Neural crest cell (in vitro differentiated cells): ENCODE measurements around the gene MRPL34. TPM values are rescaled to one million over a fixed set of nuclear protein-coding genes. Genes with fewer than 3 reads are reported as not detected.
A peak's percentile ranks its signal among the peaks of the same experiment; 100 is the strongest.
"Not testable (repeated sequence)": the region's sequence is repeated elsewhere in the genome, so short reads cannot be mapped to it uniquely, and the experiment has no call there.

Experiments used
- DNase-seq: peaks from one replicate; pipeline ENCODE4 v3.0.0; 2021; ENCODE audit warnings: low read depth, mixed read lengths, low spot score
- H3K27ac Mint-ChIP-seq: one replicate; pipeline ENCODE4 v1.8.0; 2021; ENCODE audit warnings: mild to moderate bottlenecking, mixed read lengths; ENCODE audit not compliant: unreplicated experiment
- H3K27me3 Mint-ChIP-seq: 2 replicates; pipeline ENCODE4 v1.8.0; 2021; ENCODE audit warnings: low read depth, mild to moderate bottlenecking, mixed read lengths
- H3K36me3 Mint-ChIP-seq: 2 replicates; pipeline ENCODE4 v1.8.0; 2021; ENCODE audit warnings: low read depth, mild to moderate bottlenecking, mixed read lengths
- H3K4me1 Mint-ChIP-seq: 2 replicates; pipeline ENCODE4 v1.8.0; 2021; ENCODE audit warnings: mixed read lengths
- H3K4me3 Mint-ChIP-seq: one replicate; pipeline ENCODE4 v1.8.0; 2021; ENCODE audit warnings: mild to moderate bottlenecking, mixed read lengths
- H3K9me3 Mint-ChIP-seq: 2 replicates; pipeline ENCODE4 v1.8.0; 2021; ENCODE audit warnings: mixed read lengths
- CTCF ChIP-seq: fragments of 200-600 bp; sonication (generic); conservative IDR thresholded peaks from 2 replicates; pipeline ENCODE4 v1.5.0; 2021; ENCODE audit warnings: antibody characterized with exemption, mild to moderate bottlenecking
- total RNA-seq: library from RNA; stranded (reverse); gene quantifications from 2 replicates; pipeline ENCODE4 v1.2.1, GENCODE V29; 2021

The MRPL34 gene
- total RNA-seq, 1 donor from 2014 or later = 74.2 TPM

GRCh38 chr19:17266975-17267788 lies 38.5 kb upstream of the MRPL34 start, which contains the start of gene BABAM1:
BABAM1 (plus strand) TSS chr19:17267443; CDS start chr19:17268807, 1,364 bp downstream.
- peaks cover 3% of the 10 kb centered on the region for H3K36me3 Mint-ChIP-seq
- peak within 1 kb of the TSS; percentile 10 for H3K27ac Mint-ChIP-seq
- peaks cover 2% of the 10 kb centered on the region for H3K27me3 Mint-ChIP-seq
- peak within 1 kb of the TSS; percentile 90 for H3K4me3 Mint-ChIP-seq
- DNase-seq = peak; percentile 84
- H3K9me3 Mint-ChIP-seq = peaks cover 5% of the 10 kb centered on the region
- no peak for TF ChIP-seq CTCF
- peaks cover 14% of the 10 kb centered on the region for H3K4me1 Mint-ChIP-seq

- Mint-ChIP-seq H3K27me3 (peaks cover 2% of the 10 kb centered on the region), H3K9me3 (peaks cover 5% of the 10 kb centered on the region), H3K27ac (no peak overlapping the region), H3K4me1 (peaks cover 14% of the 10 kb centered on the region), H3K4me3 (peak overlapping the region; percentile 78), H3K36me3 (peaks cover 3% of the 10 kb centered on the region)
- no peak for DNase-seq
- no peak for TF ChIP-seq CTCF
Measured at GRCh38 chr19:17268754-17269153, 36.9 kb upstream of the MRPL34 start.

- peaks cover 11% of the 10 kb centered on the region for H3K36me3 Mint-ChIP-seq
- not testable (repeated sequence) for H3K4me1 Mint-ChIP-seq, H3K4me3 Mint-ChIP-seq, H3K27ac Mint-ChIP-seq, DNase-seq, H3K9me3 Mint-ChIP-seq, H3K27me3 Mint-ChIP-seq
Measured at GRCh38 chr19:17274892-17275291, 30.8 kb upstream of the MRPL34 start.

GRCh38 chr19:17275441-17276175 lies 30.1 kb upstream of the MRPL34 start:
- Mint-ChIP-seq H3K4me3 (peak overlapping the region; percentile 35), H3K27me3 (no peaks in the 10 kb centered on the region), H3K27ac (no peak overlapping the region), H3K36me3 (peaks cover 9% of the 10 kb centered on the region), H3K9me3 (no peaks in the 10 kb centered on the region), H3K4me1 (no peaks in the 10 kb centered on the region)
- DNase-seq = no peak
- no peak for TF ChIP-seq CTCF

- no peak for DNase-seq
- peaks cover 9% of the 10 kb centered on the region for H3K36me3 Mint-ChIP-seq
- peaks cover 14% of the 10 kb centered on the region for H3K27me3 Mint-ChIP-seq
- no peak overlapping the region for H3K4me3 Mint-ChIP-seq
- no peak overlapping the region for H3K27ac Mint-ChIP-seq
- no peak for TF ChIP-seq CTCF
- H3K9me3 Mint-ChIP-seq = no peaks in the 10 kb centered on the region
- H3K4me1 Mint-ChIP-seq = peaks cover 6% of the 10 kb centered on the region
Measured at GRCh38 chr19:17279436-17279835, 26.2 kb upstream of the MRPL34 start.
